ENCODE results near the gene NDUFB1.

GRCh38 chr14:92105073-92105892 lies 16.2 kb downstream of the NDUFB1 start:
- TF ChIP-seq, protein P1, sequence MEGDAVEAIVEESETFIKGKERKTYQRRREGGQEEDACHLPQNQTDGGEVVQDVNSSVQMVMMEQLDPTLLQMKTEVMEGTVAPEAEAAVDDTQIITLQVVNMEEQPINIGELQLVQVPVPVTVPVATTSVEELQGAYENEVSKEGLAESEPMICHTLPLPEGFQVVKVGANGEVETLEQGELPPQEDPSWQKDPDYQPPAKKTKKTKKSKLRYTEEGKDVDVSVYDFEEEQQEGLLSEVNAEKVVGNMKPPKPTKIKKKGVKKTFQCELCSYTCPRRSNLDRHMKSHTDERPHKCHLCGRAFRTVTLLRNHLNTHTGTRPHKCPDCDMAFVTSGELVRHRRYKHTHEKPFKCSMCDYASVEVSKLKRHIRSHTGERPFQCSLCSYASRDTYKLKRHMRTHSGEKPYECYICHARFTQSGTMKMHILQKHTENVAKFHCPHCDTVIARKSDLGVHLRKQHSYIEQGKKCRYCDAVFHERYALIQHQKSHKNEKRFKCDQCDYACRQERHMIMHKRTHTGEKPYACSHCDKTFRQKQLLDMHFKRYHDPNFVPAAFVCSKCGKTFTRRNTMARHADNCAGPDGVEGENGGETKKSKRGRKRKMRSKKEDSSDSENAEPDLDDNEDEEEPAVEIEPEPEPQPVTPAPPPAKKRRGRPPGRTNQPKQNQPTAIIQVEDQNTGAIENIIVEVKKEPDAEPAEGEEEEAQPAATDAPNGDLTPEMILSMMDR (IDR thresholded peaks at IDR 0.05): no peak
- no peak for TF ChIP-seq EZH2 (IDR thresholded peaks at IDR 0.05)

Measured in neural progenitor cell (in vitro differentiated cells).